ENCODE data around the gene TMEM54.
"Not testable (repeated sequence)": the region's sequence is repeated elsewhere in the genome, so short reads cannot be mapped to it uniquely, and the experiment has no call there.

Gene TMEM54

GRCh38 chr1:32919811-32920733 lies 18.9 kb upstream of the TMEM54 start:
- no peak for DNase-seq (ENCODE audit: low read depth)

- DNase-seq (ENCODE audit: low read depth), result no peak
These were observed 17.0 kb upstream of the TMEM54 start for GRCh38 chr1:32918179-32918578.

GRCh38 chr1:32917521-32917920 lies 16.3 kb upstream of the TMEM54 start:
- no peak for DNase-seq (ENCODE audit: low read depth)

GRCh38 chr1:32915766-32916706 lies 14.8 kb upstream of the TMEM54 start:
- DNase-seq (ENCODE audit: low read depth), result no peak

DNA sequence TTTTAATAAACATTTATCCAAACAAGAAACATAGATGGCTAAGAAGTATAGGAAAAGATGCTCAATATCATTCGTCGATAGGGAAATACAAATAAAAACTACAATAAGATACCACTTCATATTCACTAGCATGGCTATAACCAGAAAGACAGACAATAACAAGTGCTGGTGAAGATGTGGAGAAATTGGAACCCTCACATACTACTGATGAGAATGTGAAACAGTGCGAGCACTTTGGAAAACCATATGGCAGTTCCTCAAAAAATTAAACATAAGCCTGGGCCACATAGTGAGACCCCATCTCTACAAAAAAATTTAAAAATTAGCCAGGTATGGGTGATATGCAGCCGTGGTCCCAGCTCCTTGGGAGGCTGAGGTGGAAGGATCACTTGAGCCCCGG lies 9.1 kb upstream of the TMEM54 start:
- no peak for DNase-seq (ENCODE audit: low read depth)

GRCh38 chr1:32907435-32907834 lies 6.2 kb upstream of the TMEM54 start:
- no peak for DNase-seq (ENCODE audit: low read depth)

GRCh38 chr1:32906654-32907053 lies 5.5 kb upstream of the TMEM54 start:
- no peak for DNase-seq (ENCODE audit: low read depth)

GRCh38 chr1:32905588-32905987 lies 4.4 kb upstream of the TMEM54 start:
- DNase-seq (ENCODE audit: low read depth), result not testable (repeated sequence)

- no peak for DNase-seq (ENCODE audit: low read depth)
These were observed 3.6 kb upstream of the TMEM54 start for GRCh38 chr1:32904797-32905196.

- no peak for DNase-seq (ENCODE audit: low read depth)
These were observed 3.0 kb upstream of the TMEM54 start for GRCh38 chr1:32903991-32904785.

GRCh38 chr1:32902535-32902920 lies 1.3 kb upstream of the TMEM54 start:
- no peak for DNase-seq (ENCODE audit: low read depth)

DNA sequence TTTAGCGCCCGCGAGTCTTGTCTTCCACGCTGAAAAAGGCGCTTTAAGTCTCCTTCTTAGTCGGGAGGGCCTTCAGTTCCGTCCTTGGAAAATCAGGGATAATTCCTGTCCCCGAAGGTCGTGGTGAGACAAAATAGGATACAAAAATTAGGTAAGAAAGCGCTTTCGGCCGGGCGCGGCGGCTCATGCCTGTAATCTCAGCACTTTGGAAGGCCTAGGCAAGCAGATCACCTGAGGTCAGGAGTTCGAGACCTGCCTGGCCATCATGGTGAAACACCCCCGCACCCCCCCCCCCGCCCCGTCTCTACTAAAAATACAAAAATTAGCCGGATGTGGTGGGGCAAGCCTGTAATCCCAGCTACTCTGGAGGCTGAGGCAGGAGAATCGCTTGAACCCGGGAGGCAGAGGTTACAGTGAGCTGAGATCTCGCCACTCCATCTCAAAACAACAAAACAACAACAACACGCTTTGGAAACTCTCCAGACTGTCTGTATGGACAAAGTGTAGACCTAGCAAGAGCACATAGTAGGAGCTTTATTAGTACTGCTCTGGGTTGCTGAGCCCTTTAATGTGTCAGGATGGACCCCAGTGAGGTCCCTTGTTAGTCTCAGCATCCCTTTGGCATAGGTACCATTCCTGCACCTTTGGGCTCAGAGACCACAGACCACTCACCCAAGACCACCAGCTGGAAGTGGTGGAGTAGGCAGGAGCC lies 790 bp upstream of the TMEM54 start:
- no peak for DNase-seq (ENCODE audit: low read depth)

GRCh38 chr1:32900371-32900955 lies 726 bp downstream of the TMEM54 start:
- no peak for DNase-seq (ENCODE audit: low read depth)

GRCh38 chr1:32899586-32900296 lies 1.4 kb downstream of the TMEM54 start:
- DNase-seq (ENCODE audit: low read depth), result no peak

DNA sequence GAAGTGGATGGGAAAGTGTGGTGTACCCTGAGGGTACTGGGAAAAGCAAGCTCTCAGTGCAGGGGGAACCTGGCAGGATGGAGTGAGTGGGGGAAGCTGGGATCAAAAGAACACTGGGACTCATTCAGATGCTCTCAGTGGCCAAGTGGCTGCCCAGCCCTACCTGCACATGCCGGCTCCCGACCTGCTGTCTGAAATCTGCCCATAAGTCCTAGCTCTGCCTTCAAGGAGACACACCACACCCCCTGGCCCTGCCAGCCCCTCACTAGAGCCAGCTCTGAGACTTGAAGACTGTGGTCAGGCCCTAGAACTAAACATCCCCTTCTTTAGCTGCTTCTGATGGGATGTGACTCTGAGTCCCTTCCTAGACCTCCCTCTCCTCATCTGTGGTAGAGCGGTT lies 2.2 kb downstream of the TMEM54 start:
- DNase-seq (ENCODE audit: low read depth), result no peak

DNA sequence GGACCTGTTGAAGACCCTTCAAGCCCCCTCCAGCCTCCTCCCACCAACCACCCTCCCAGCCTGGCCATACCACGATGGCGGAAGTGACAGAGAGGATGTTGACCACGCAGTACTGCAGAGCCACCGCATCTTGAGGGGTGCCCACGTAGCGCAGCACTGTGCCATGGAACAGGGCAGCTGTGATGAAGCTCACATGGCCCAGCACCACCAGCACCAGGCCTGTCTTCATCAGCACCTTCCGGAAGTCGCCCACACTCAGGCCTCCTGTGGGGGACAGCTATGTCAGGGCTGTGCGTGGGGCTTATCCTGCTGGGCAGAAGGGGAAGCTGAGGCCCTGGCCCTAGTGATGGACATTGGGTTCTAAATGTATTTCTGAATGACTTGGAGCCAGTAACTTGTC lies 3.1 kb downstream of the TMEM54 start:
- no peak for DNase-seq (ENCODE audit: low read depth)

GRCh38 chr1:32897082-32898049 lies 3.8 kb downstream of the TMEM54 start:
- no peak for DNase-seq (ENCODE audit: low read depth)

GRCh38 chr1:32896451-32896850 lies 4.7 kb downstream of the TMEM54 start:
- no peak for DNase-seq (ENCODE audit: low read depth)
